Spleen (tissue), 11 donors: ENCODE measurements around the gene PIGN. TPM values are rescaled to one million over a fixed set of nuclear protein-coding genes. Genes with fewer than 3 reads are reported as not detected.

ENCODE experiments used
- DNase-seq: peaks from one replicate; pipeline ENCODE4 v3.0.0-alpha.2; 2020
- H3K27ac ChIP-seq, 8 donors: fragments of 200-600 bp; sonication (generic) in 7 of 8; 1 replicate in 4 of 8; 2 replicates in 4 of 8; pipeline versions ENCODE4 v1.5.0 to v1.8.0; 2016 to 2021; ENCODE audit warnings: inconsistent platforms in 4 of 8, mild to moderate bottlenecking in 4 of 8, moderate library complexity in 1 of 8
- H3K27me3 ChIP-seq, 7 donors: fragments of 200-600 bp; sonication (generic) in 6 of 7; replicated peaks in 1 of 7; 1 replicate in 4 of 7; 2 replicates in 3 of 7; pipeline versions ENCODE4 v1.5.0 to v1.8.0; 2016 to 2021; ENCODE audit warnings: inconsistent platforms in 3 of 7, mild to moderate bottlenecking in 1 of 7
- H3K36me3 ChIP-seq, 6 donors: fragments of 200-600 bp; sonication (generic) in 5 of 6; 1 replicate in 4 of 6; 2 replicates in 2 of 6; pipeline versions ENCODE4 v1.5.0 to v1.8.0; 2016 to 2021; ENCODE audit warnings: inconsistent platforms in 2 of 6
- H3K4me1 ChIP-seq, 6 donors: fragments of 200-600 bp; sonication (generic) in 5 of 6; 1 replicate in 3 of 6; 2 replicates in 3 of 6; pipeline versions ENCODE4 v1.5.0 to v1.8.0; 2016 to 2021; ENCODE audit warnings: inconsistent platforms in 3 of 6
- H3K4me3 ChIP-seq, 8 donors: fragments of 200-600 bp; sonication (generic) in 7 of 8; 1 replicate in 4 of 8; 2 replicates in 4 of 8; pipeline versions ENCODE4 v1.5.0 to v1.8.0; 2016 to 2021; ENCODE audit warnings: inconsistent platforms in 4 of 8, mild to moderate bottlenecking in 4 of 8, moderate library complexity in 2 of 8
- H3K9me3 ChIP-seq, 8 donors: fragments of 200-600 bp; sonication (generic) in 7 of 8; 1 replicate in 4 of 8; 2 replicates in 4 of 8; pipeline versions ENCODE4 v1.5.0 to v1.8.0; 2016 to 2021; ENCODE audit warnings: inconsistent platforms in 4 of 8
- POLR2A ChIP-seq, 3 donors: fragments of 450-650 bp; IDR thresholded peaks; one replicate each; pipeline ENCODE4 v1.5.1; 2017; ENCODE audit warnings: antibody characterized with exemption in 3 of 3, mild to moderate bottlenecking in 1 of 3
- POLR2AphosphoS5 ChIP-seq, 3 donors: sonication (generic); formaldehyde crosslinking; IDR thresholded peaks; one replicate each; pipeline ENCODE4 v1.5.1; 2017; ENCODE audit warnings: antibody characterized with exemption in 3 of 3
- WGBS, 5 donors: extraction: QIAGEN DNeasy Blood & Tissue Kit in 3 of 5; methylation state at CpG; one replicate each; pipeline versions ENCODE4 v1.1.5 to v1.1.7; 2013 to 2018; 5-methylcytosine and 5-hydroxymethylcytosine counted together
- intact Hi-C: fragments of 100-400 bp; cut with DNase I; formaldehyde crosslinking; loops from one replicate; pipeline ENCODE4 v1.15.0; 2023; ENCODE audit warnings: low total_unique reads
- polyA plus RNA-seq, 3 donors: library from polyadenylated mRNA; stranded (reverse); fragments of 200-250 nt; gene quantifications; one replicate each; pipeline ENCODE4 v1.2.1, GENCODE V29; 2013
- total RNA-seq, 7 donors: library from RNA; depleted of rRNA in 3 of 7; stranded (reverse); fragments of >200 nt in 3 of 7; fragmentation: NEBNext Ultra II Directional in 4 of 7; extraction: Animal tissue kit (Norgen Biotek cat#: 25700) in 4 of 7; gene quantifications; one replicate each; pipeline versions ENCODE4 v1.1.0 to v1.2.1, GENCODE V29; 2016 to 2021
- TF ChIP-seq, protein P1 (sequence below), 11 experiments: fragments of 200-600 bp in 7 of 11; fragments of 450-650 bp in 4 of 11; sonication (generic) in 4 of 11; IDR thresholded peaks in 8 of 11; conservative IDR thresholded peaks in 3 of 11; 1 replicate in 7 of 11; 2 replicates in 4 of 11; pipeline versions ENCODE4 v1.4.0 to v1.8.0; 2016 to 2021; ENCODE audit warnings: antibody characterized with exemption in 11 of 11, inconsistent platforms in 4 of 11, mild to moderate bottlenecking in 1 of 11
- donor health status: healthy with polysubstance abuse.
- donor health status: DM: no; HTN: no; CAD: no; lungs with moderate emphysema.
- donor health status: DM: no; HTN: no; CAD: no.
- donor health status: Bipolar disorder and iron deficiency.
- donor health status: healthy.
- donor health status: DM: no; HTN: no; CAD: no.
- donor health status: DM: yes; HTN: yes; CAD: no.

Gene PIGN
- total and polyA plus RNA-seq, 10 donors, result 4.0 to 41.4 (median 25.4) TPM

GRCh38 chr18:62189208-62189607 lies 2.4 kb upstream of the PIGN start:
- no peaks in the 10 kb centered on the region for H3K27me3 ChIP-seq
- TF ChIP-seq POLR2A (IDR thresholded peaks at IDR 0.05), result no peak
- TF ChIP-seq, protein P1, sequence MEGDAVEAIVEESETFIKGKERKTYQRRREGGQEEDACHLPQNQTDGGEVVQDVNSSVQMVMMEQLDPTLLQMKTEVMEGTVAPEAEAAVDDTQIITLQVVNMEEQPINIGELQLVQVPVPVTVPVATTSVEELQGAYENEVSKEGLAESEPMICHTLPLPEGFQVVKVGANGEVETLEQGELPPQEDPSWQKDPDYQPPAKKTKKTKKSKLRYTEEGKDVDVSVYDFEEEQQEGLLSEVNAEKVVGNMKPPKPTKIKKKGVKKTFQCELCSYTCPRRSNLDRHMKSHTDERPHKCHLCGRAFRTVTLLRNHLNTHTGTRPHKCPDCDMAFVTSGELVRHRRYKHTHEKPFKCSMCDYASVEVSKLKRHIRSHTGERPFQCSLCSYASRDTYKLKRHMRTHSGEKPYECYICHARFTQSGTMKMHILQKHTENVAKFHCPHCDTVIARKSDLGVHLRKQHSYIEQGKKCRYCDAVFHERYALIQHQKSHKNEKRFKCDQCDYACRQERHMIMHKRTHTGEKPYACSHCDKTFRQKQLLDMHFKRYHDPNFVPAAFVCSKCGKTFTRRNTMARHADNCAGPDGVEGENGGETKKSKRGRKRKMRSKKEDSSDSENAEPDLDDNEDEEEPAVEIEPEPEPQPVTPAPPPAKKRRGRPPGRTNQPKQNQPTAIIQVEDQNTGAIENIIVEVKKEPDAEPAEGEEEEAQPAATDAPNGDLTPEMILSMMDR (IDR thresholded peaks at IDR 0.05 in 8 of 11, conservative IDR thresholded peaks at IDR 0.05 in 3 of 11), result no peak
- TF ChIP-seq POLR2AphosphoS5 (IDR thresholded peaks at IDR 0.05), result no peak
- 39 to 48% (median 40%) methylated on average over 2 of the region's 2 CpGs for WGBS, 5 donors
- peaks cover 36 to 90% (median 72%) of the 10 kb centered on the region in 6 donors for H3K4me1 ChIP-seq
- H3K36me3 ChIP-seq, result no peaks in the 10 kb centered on the region
- H3K4me3 ChIP-seq, result peak overlapping the region in 7 of 8 donors; percentile 91 to 100 (median 99)
- H3K9me3 ChIP-seq, result no peaks in the 10 kb centered on the region
- no peak for DNase-seq
- intact Hi-C loops, result loop anchor here (5.0 to 10.0 kb wide), 2 partner anchors 58 to 336 kb away; partner anchors contain the start of gene ZCCHC2
- no peak overlapping the region for H3K27ac ChIP-seq

GRCh38 chr18:62187543-62188510 lies 971 bp upstream of the PIGN start:
- intact Hi-C loops, result loop anchor here (5.0 to 10.0 kb wide), 2 partner anchors 59 to 337 kb away; partner anchors contain the start of gene ZCCHC2

DNA sequence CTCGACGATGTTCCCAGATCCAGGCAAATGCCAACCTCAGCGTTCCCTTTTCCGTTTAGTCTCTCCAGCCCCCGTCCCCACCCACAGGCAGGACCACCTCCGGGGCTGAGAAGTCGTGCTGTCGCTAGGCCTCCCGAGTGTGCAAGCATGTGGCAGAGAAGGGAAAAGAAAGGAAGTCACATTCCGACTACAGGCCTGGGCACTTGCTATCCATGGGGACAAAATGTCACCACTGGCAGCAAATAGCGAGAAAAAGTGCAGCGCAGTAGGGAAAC lies 420 bp downstream of the PIGN start:
- Histone ChIP-seq H3K27me3 (no peaks in the 10 kb centered on the region), H3K4me3 (peak overlapping the region; percentile 81 to 100 (median 99)), H3K36me3 (no peaks in the 10 kb centered on the region), H3K9me3 (no peaks in the 10 kb centered on the region), H3K4me1 (peaks cover 33 to 85% (median 53%) of the 10 kb centered on the region in 6 donors), H3K27ac (peak overlapping the region; percentile 65 to 90 (median 88))
- WGBS, 5 donors, result 0 to 1% (median 0%) methylated on average over 12 of the region's 12 CpGs
- intact Hi-C loops, result loop anchor here (5.0 to 10.0 kb wide), 2 partner anchors 61 to 338 kb away; partner anchors contain the start of gene ZCCHC2
- DNase-seq, result no peak
- no peak for TF ChIP-seq POLR2A (IDR thresholded peaks at IDR 0.05)
- no peak for TF ChIP-seq POLR2AphosphoS5 (IDR thresholded peaks at IDR 0.05)
- TF ChIP-seq, protein P1 (IDR thresholded peaks at IDR 0.05 in 8 of 11, conservative IDR thresholded peaks at IDR 0.05 in 3 of 11), result no peak

More at GRCh38 chr18:62187543-62188510, 971 bp upstream of the PIGN start:
- no peaks in the 10 kb centered on the region for H3K36me3 ChIP-seq
- no peaks in the 10 kb centered on the region for H3K9me3 ChIP-seq
- peak overlapping the region; percentile 91 to 100 (median 99) for H3K4me3 ChIP-seq
- whole genome bisulfite sequencing, 5 donors, result 1 to 2% (median 1%) methylated on average over 23 to 54 of the region's 54 CpGs
- peak overlapping the region; percentile 50 to 91 (median 88) for H3K27ac ChIP-seq
- TF ChIP-seq, protein P1 (IDR thresholded peaks at IDR 0.05 in 8 of 11, conservative IDR thresholded peaks at IDR 0.05 in 3 of 11), result peak in 1 of 11 experiments; percentile 1
- TF ChIP-seq POLR2AphosphoS5 (IDR thresholded peaks at IDR 0.05) (no peak), POLR2A (IDR thresholded peaks at IDR 0.05) (no peak)
- H3K4me1 ChIP-seq, result peaks cover 33 to 86% (median 65%) of the 10 kb centered on the region in 6 donors
- H3K27me3 ChIP-seq, result no peaks in the 10 kb centered on the region
- no peak for DNase-seq
